Osteoblast (primary cell): Measurements from ENCODE around the gene TLR10. TPM values are rescaled to one million over a fixed set of nuclear protein-coding genes. Genes with fewer than 3 reads are reported as not detected.

Experiments
- DNase-seq: peaks from one replicate; pipeline ENCODE4 v3.0.0; 2011; ENCODE audit warnings: low spot score, mixed read lengths; ENCODE audit not compliant: insufficient read length; ENCODE audit errors: missing footprints
- H2AFZ ChIP-seq: 2 replicates; pipeline ENCODE4 v1.6.0; 2011; ENCODE audit warnings: mild to moderate bottlenecking, low read length
- H3K27ac ChIP-seq: 2 replicates; pipeline ENCODE4 v1.5.1; 2011; ENCODE audit warnings: mild to moderate bottlenecking, low read depth, low read length, moderate library complexity
- H3K27me3 ChIP-seq: 2 replicates; pipeline ENCODE4 v1.6.0; 2012; ENCODE audit warnings: mild to moderate bottlenecking, control low read depth, inconsistent platforms, low read length, moderate library complexity; ENCODE audit not compliant: insufficient read depth
- H3K36me3 ChIP-seq: 2 replicates; pipeline ENCODE4 v1.5.1; 2011; ENCODE audit warnings: mild to moderate bottlenecking, low read length, control low read depth, moderate library complexity; ENCODE audit not compliant: insufficient read depth
- H3K4me1 ChIP-seq: 2 replicates; pipeline ENCODE4 v1.5.1; 2011; ENCODE audit warnings: mild to moderate bottlenecking, low read length, control low read depth, moderate library complexity; ENCODE audit not compliant: insufficient read depth
- H3K4me2 ChIP-seq: 2 replicates; pipeline ENCODE4 v1.6.0; 2011; ENCODE audit warnings: mild to moderate bottlenecking, low read length; ENCODE audit not compliant: insufficient read depth
- H3K4me3 ChIP-seq: fragments of 200-600 bp; sonication (generic); 3 replicates; pipeline ENCODE4 v1.5.1; 2012; ENCODE audit warnings: mild to moderate bottlenecking, low read length, inconsistent platforms; ENCODE audit not compliant: insufficient read depth
- H3K79me2 ChIP-seq: 2 replicates; pipeline ENCODE4 v1.6.0; 2012; ENCODE audit warnings: mild to moderate bottlenecking, low read length, control low read depth, inconsistent platforms; ENCODE audit not compliant: insufficient read depth
- H3K9me3 ChIP-seq: 2 replicates; pipeline ENCODE4 v1.5.1; 2011; ENCODE audit warnings: low read depth, low read length, control low read depth
- H4K20me1 ChIP-seq: 2 replicates; pipeline ENCODE4 v1.6.0; 2012; ENCODE audit warnings: mild to moderate bottlenecking, low read length, control low read depth; ENCODE audit not compliant: insufficient read depth
- CTCF ChIP-seq: IDR thresholded peaks from 2 replicates; pipeline ENCODE4 v1.5.1; 2011; ENCODE audit warnings: mild to moderate bottlenecking, low read depth, low read length, moderate library complexity; ENCODE audit errors: extremely low read depth
- total RNA-seq: library from RNA; depleted of rRNA; stranded (reverse); fragments of >200 nt; gene quantifications from 2 replicates; pipeline ENCODE4 v1.2.3, GENCODE V29; 2012

The TLR10 gene
- total RNA-seq, result under 0.01 TPM in 1 of 2 replicates, not detected in the other

- Histone ChIP-seq H3K4me3 (no peak within 1 kb of the TSS), H3K27ac (no peak within 1 kb of the TSS), H3K36me3 (no peaks in the 10 kb centered on the region), H3K79me2 (no peaks in the 10 kb centered on the region), H3K9me3 (no peaks in the 10 kb centered on the region), H2AFZ (no peak within 1 kb of the TSS), H3K4me1 (no peaks in the 10 kb centered on the region), H4K20me1 (no peaks in the 10 kb centered on the region), H3K27me3 (peaks cover 6% of the 10 kb centered on the region), H3K4me2 (no peak within 1 kb of the TSS)
- peak; percentile 75 for TF ChIP-seq CTCF
- no peak for DNase-seq
These were observed at the start of gene TLR10 for GRCh38 chr4:38782452-38783108. TSS of gene TLR10 (minus strand) at chr4:38782990. CDS start at chr4:38775590, 7,400 bp downstream.

GRCh38 chr4:38832206-38832605 lies 49.4 kb upstream of the TLR10 start:
- Histone ChIP-seq H4K20me1 (no peaks in the 10 kb centered on the region), H3K9me3 (no peaks in the 10 kb centered on the region), H3K27ac (no peak overlapping the region), H3K4me2 (no peak overlapping the region), H3K4me3 (no peak overlapping the region), H3K79me2 (no peaks in the 10 kb centered on the region), H3K4me1 (no peaks in the 10 kb centered on the region), H2AFZ (no peak overlapping the region), H3K27me3 (no peaks in the 10 kb centered on the region), H3K36me3 (no peaks in the 10 kb centered on the region)
- DNase-seq, result no peak
- no peak for TF ChIP-seq CTCF

GRCh38 chr4:38831653-38832052 lies 48.9 kb upstream of the TLR10 start:
- Histone ChIP-seq H3K27ac (no peak overlapping the region), H3K36me3 (no peaks in the 10 kb centered on the region), H2AFZ (no peak overlapping the region), H3K4me3 (no peak overlapping the region), H3K79me2 (no peaks in the 10 kb centered on the region), H3K27me3 (no peaks in the 10 kb centered on the region), H3K4me1 (no peaks in the 10 kb centered on the region), H3K4me2 (no peak overlapping the region), H4K20me1 (no peaks in the 10 kb centered on the region), H3K9me3 (no peaks in the 10 kb centered on the region)
- DNase-seq, result no peak
- TF ChIP-seq CTCF, result no peak

GRCh38 chr4:38829237-38829636 lies 46.4 kb upstream of the TLR10 start:
- no peak overlapping the region for H2AFZ ChIP-seq
- no peak for TF ChIP-seq CTCF
- H3K4me2 ChIP-seq, result no peak overlapping the region
- H3K27ac ChIP-seq, result no peak overlapping the region
- H3K79me2 ChIP-seq, result no peaks in the 10 kb centered on the region
- no peaks in the 10 kb centered on the region for H3K9me3 ChIP-seq
- no peaks in the 10 kb centered on the region for H3K4me1 ChIP-seq
- H3K4me3 ChIP-seq, result no peak overlapping the region
- H4K20me1 ChIP-seq, result no peaks in the 10 kb centered on the region
- DNase-seq, result no peak
- no peaks in the 10 kb centered on the region for H3K27me3 ChIP-seq
- no peaks in the 10 kb centered on the region for H3K36me3 ChIP-seq
